ENCODE data around the gene AGBL3. TPM values are rescaled to one million over a fixed set of nuclear protein-coding genes. Genes with fewer than 3 reads are reported as not detected.
A peak's percentile ranks its signal among the peaks of the same experiment; 100 is the strongest.

The AGBL3 gene
- polyA plus RNA-seq, 2 of the 4 experiments (the other 2 are of a cell fraction): 2.2 to 4.3 TPM

DNA sequence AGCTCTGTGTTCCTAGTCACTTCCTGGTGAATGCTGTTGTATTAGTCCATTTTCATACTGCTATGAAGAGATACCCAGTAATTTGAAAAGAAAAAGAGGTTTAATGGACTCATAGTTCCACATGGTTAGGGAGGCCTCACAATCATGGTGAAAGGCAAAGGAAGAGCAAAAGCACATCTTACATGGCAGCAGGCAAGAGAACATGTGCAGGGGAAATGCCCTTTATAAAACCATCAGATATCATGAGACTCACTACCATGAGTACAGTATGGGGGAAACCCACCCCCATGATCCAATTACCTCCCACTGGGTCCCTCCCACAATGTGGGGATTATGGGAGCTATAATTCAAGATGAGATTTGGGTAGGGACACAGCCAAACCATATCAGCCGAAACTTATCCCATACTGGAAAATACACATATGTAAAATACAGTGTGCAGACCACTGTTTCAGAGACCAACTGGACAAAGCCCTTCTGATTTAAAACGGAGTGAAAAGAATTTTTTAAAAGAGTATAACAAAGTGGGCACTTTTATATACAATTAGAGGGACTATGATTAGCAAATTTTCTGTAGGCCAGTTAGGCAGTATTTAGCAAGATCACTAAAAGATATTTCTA is 176.2 kb downstream of the AGBL3 start:
- CTCF ChIA-PET: interaction anchor here (1.6 kb wide), 1 partner anchor 209 kb away, joined by 3 read pairs; no protein-coding TSS in a partner anchor
- Histone ChIP-seq H3K4me1 (peaks cover 17% of the 10 kb centered on the region), H3K4me2 (no peak overlapping the region), H3K9me3 (peaks cover 24% of the 10 kb centered on the region), H3K27ac (no peak overlapping the region), H3K4me3 (no peak overlapping the region)
- no peak for ATAC-seq
- FAIRE-seq: no peak
- POLR2A ChIA-PET: no interaction called here
- WGBS (ENCODE audit: missing lambda C conversion rate): 93% methylated on average over 2 of the region's 2 CpGs
- no peak for DNase-seq (ENCODE audit: low read depth in 1 of 2, low spot score in 1 of 2)
- TF ChIP-seq, protein P1, sequence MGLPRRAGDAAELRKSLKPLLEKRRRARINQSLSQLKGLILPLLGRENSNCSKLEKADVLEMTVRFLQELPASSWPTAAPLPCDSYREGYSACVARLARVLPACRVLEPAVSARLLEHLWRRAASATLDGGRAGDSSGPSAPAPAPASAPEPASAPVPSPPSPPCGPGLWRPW (IDR thresholded peaks at IDR 0.05): no peak
- TF ChIP-seq ZC3H11A (IDR thresholded peaks at IDR 0.05) (no peak), MAZ (IDR thresholded peaks at IDR 0.05; ENCODE audit: borderline replicate concordance, low read depth, low read length) (no peak), HOXA7 (CRISPR knock-in tag; IDR thresholded peaks at IDR 0.05) (no peak), EHF (CRISPR knock-in tag; IDR thresholded peaks at IDR 0.05) (no peak), HOXB5 (CRISPR knock-in tag; IDR thresholded peaks at IDR 0.05) (no peak), ZSCAN20 (CRISPR knock-in tag; IDR thresholded peaks at IDR 0.05) (no peak), TFCP2L1 (CRISPR knock-in tag; IDR thresholded peaks at IDR 0.05) (no peak)

DNA sequence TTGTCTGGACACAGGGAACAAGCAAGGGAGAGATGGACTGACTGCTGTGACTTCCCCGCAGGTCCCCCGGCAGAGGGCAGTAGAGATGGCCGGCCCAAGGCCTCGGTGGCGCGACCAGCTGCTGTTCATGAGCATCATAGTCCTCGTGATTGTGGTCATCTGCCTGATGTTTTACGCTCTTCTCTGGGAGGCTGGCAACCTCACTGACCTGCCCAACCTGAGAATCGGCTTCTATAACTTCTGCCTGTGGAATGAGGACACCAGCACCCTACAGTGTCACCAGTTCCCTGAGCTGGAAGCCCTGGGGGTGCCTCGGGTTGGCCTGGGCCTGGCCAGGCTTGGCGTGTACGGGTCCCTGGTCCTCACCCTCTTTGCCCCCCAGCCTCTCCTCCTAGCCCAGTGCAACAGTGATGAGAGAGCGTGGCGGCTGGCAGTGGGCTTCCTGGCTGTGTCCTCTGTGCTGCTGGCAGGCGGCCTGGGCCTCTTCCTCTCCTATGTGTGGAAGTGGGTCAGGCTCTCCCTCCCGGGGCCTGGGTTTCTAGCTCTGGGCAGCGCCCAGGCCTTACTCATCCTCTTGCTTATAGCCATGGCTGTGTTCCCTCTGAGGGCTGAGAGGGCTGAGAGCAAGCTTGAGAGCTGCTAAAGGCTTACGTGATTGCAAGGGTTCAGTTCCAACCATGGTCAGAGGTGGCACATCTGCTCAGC is 178.2 kb downstream of the AGBL3 start:
- 79% methylated on average over 16 of the region's 18 CpGs for WGBS (ENCODE audit: missing lambda C conversion rate)
- peak in 1 of 2 experiments; percentile 42 for DNase-seq (ENCODE audit: low read depth in 1 of 2, low spot score in 1 of 2)
- peaks cover 29% of the 10 kb centered on the region for H3K4me1 ChIP-seq
- no peak for FAIRE-seq
- H3K4me3 ChIP-seq: no peak overlapping the region
- no peak overlapping the region for H3K27ac ChIP-seq
- no peak overlapping the region for H3K4me2 ChIP-seq
- ChIA-PET POLR2A (no interaction called here), CTCF (interaction anchor here (0.6 to 1.8 kb wide), 6 partner anchors 11 to 475 kb away, joined by 3 to 6 read pairs (median 3); partner anchors contain the start of gene TMEM140)
- peak; percentile 51 to 60; a peak in 4 of 6 replicates for ATAC-seq
- peaks cover 13% of the 10 kb centered on the region; the same call in 1 of the 3 replicates for H3K9me3 ChIP-seq
- TF ChIP-seq TP53 (CRISPR knock-in tag; IDR thresholded peaks at IDR 0.05) (no peak), JUN (IDR thresholded peaks at IDR 0.05) (peak in 1 of 2 experiments; percentile 35; a peak in 2 of 5 replicates), CHD4 (IDR thresholded peaks at IDR 0.05; ENCODE audit: borderline replicate concordance) (no peak), SMC3 (IDR thresholded peaks at IDR 0.05) (0 out of 3 replicates have a peak, but pooled peaks have one; percentile 9), POLR2AphosphoS2 (conservative IDR thresholded peaks at IDR 0.05; ENCODE audit: low read length) (0 out of 2 replicates have a peak, but pooled peaks have one; percentile 17), JUNB (IDR thresholded peaks at IDR 0.05) (no peak)
- TF ChIP-seq, protein P2, sequence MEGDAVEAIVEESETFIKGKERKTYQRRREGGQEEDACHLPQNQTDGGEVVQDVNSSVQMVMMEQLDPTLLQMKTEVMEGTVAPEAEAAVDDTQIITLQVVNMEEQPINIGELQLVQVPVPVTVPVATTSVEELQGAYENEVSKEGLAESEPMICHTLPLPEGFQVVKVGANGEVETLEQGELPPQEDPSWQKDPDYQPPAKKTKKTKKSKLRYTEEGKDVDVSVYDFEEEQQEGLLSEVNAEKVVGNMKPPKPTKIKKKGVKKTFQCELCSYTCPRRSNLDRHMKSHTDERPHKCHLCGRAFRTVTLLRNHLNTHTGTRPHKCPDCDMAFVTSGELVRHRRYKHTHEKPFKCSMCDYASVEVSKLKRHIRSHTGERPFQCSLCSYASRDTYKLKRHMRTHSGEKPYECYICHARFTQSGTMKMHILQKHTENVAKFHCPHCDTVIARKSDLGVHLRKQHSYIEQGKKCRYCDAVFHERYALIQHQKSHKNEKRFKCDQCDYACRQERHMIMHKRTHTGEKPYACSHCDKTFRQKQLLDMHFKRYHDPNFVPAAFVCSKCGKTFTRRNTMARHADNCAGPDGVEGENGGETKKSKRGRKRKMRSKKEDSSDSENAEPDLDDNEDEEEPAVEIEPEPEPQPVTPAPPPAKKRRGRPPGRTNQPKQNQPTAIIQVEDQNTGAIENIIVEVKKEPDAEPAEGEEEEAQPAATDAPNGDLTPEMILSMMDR (IDR thresholded peaks at IDR 0.05): peak; percentile 32
- TF ChIP-seq, protein P3, sequence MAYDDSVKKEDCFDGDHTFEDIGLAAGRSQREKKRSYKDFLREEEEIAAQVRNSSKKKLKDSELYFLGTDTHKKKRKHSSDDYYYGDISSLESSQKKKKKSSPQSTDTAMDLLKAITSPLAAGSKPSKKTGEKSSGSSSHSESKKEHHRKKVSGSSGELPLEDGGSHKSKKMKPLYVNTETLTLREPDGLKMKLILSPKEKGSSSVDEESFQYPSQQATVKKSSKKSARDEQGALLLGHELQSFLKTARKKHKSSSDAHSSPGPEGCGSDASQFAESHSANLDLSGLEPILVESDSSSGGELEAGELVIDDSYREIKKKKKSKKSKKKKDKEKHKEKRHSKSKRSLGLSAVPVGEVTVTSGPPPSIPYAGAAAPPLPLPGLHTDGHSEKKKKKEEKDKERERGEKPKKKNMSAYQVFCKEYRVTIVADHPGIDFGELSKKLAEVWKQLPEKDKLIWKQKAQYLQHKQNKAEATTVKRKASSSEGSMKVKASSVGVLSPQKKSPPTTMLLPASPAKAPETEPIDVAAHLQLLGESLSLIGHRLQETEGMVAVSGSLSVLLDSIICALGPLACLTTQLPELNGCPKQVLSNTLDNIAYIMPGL (CRISPR knock-in tag; IDR thresholded peaks at IDR 0.05; ENCODE audit: borderline replicate concordance): no peak
- TF ChIP-seq, protein P4, sequence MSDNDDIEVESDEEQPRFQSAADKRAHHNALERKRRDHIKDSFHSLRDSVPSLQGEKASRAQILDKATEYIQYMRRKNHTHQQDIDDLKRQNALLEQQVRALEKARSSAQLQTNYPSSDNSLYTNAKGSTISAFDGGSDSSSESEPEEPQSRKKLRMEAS (IDR thresholded peaks at IDR 0.05): 0 out of 2 replicates have a peak, but pooled peaks have one; percentile 29

DNA sequence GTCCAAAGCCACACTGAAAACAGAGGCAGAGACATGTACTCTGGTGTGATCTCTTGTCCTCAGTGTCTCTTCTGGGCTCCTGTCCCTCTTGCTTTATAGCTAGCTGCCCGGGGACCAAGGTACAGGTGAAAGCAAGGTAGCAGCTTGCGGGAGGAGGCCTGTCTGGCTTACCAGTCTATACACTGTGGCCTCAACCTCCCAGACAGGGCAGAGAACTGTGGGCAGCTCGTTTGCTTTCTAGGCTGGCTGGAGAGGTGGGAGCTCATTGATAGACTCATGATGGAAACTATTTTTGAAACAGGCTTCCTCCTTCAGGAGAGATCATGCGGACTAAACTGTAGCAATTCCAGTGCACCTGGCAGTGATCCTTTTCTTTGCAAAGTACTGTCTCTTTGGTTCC is 179.6 kb downstream of the AGBL3 start:
- Histone ChIP-seq H3K9me3 (peaks cover 13% of the 10 kb centered on the region; the same call in 1 of the 3 replicates), H3K4me2 (no peak overlapping the region), H3K4me1 (peaks cover 16% of the 10 kb centered on the region), H3K4me3 (no peak overlapping the region), H3K27ac (no peak overlapping the region)
- POLR2A ChIA-PET: no interaction called here
- DNase-seq (ENCODE audit: low read depth in 1 of 2, low spot score in 1 of 2) (no peak), ATAC-seq (no peak), FAIRE-seq (no peak)
- WGBS (ENCODE audit: missing lambda C conversion rate): 85% methylated on average over 4 of the region's 4 CpGs
- CTCF ChIA-PET: interaction anchor here (0.7 to 1.8 kb wide), 7 partner anchors 9 to 476 kb away, joined by 3 to 6 read pairs (median 5); partner anchors contain the start of gene AGBL3
- TF ChIP-seq HOXB5 (CRISPR knock-in tag; IDR thresholded peaks at IDR 0.05) (no peak), PHF8 (IDR thresholded peaks at IDR 0.05; ENCODE audit: borderline replicate concordance, low read depth) (no peak), TFCP2L1 (CRISPR knock-in tag; IDR thresholded peaks at IDR 0.05) (no peak), CHD2 (IDR thresholded peaks at IDR 0.05; ENCODE audit: low read length, partially characterized antibody) (no peak), KDM5A (IDR thresholded peaks at IDR 0.05) (no peak), NPAS2 (CRISPR knock-in tag; IDR thresholded peaks at IDR 0.05; ENCODE audit: borderline replicate concordance) (no peak), ZNF302 (CRISPR knock-in tag; IDR thresholded peaks at IDR 0.05) (no peak), CBX8 (IDR thresholded peaks at IDR 0.05) (no peak), MAZ (IDR thresholded peaks at IDR 0.05; ENCODE audit: borderline replicate concordance, low read depth, low read length) (no peak), ZSCAN20 (CRISPR knock-in tag; IDR thresholded peaks at IDR 0.05) (no peak), RAD21 (conservative IDR thresholded peaks at IDR 0.05 in 1 of 2, IDR thresholded peaks at IDR 0.05 in 1 of 2) (no peak), EP300 (IDR thresholded peaks at IDR 0.05) (no peak), TP53 (CRISPR knock-in tag; IDR thresholded peaks at IDR 0.05) (no peak)
- TF ChIP-seq, protein P1 (IDR thresholded peaks at IDR 0.05): no peak
- TF ChIP-seq, protein P5, sequence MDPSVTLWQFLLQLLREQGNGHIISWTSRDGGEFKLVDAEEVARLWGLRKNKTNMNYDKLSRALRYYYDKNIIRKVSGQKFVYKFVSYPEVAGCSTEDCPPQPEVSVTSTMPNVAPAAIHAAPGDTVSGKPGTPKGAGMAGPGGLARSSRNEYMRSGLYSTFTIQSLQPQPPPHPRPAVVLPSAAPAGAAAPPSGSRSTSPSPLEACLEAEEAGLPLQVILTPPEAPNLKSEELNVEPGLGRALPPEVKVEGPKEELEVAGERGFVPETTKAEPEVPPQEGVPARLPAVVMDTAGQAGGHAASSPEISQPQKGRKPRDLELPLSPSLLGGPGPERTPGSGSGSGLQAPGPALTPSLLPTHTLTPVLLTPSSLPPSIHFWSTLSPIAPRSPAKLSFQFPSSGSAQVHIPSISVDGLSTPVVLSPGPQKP (IDR thresholded peaks at IDR 0.05; ENCODE audit: low read depth, low read length): no peak
